ENCODE data around the gene CACNA1I. TPM values are rescaled to one million over a fixed set of nuclear protein-coding genes. Genes with fewer than 3 reads are reported as not detected.

The CACNA1I gene
- total and polyA plus RNA-seq, 2 donors (not counting 3 experiments of a cell fraction or from before 2014, with no cell fraction given): not detected

DNA sequence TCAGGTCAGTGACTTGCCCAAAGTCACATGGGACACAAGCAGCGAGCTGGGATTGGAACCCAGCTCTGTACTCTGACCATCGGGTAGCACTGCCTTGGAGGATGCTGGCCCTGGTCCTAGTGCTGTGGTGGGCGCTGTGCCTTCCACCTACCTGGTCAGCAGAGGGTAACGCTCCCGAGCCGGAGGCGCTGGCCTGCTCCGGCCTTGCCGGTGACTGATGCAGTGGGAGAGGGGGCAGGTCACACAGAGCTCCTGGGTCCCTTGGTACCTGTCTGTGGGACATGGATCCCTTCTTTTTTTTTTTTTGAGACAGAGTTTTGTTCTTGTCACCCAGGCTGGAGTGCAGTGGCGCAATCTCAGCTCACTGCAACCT lies 43.0 kb downstream of the CACNA1I start:
- dilution Hi-C loops (cut with MboI; ENCODE audit: extremely low pct_ligation_motif_present, low sequenced_read_pairs): no loop called here
- no peak overlapping the region for H2AFZ ChIP-seq (ENCODE audit: low read depth, low read length)
- H3K9ac ChIP-seq (replicated peaks; ENCODE audit: extremely low read depth, insufficient read depth, low read length): no peak overlapping the region
- intact Hi-C loops (cut with micrococcal nuclease): no loop called here
- H3K79me2 ChIP-seq (ENCODE audit: control insufficient read depth, insufficient read depth, low read length): no peaks in the 10 kb centered on the region
- no peaks in the 10 kb centered on the region for H3K36me3 ChIP-seq (ENCODE audit: control insufficient read depth in 2 of 2, extremely low read depth in 1 of 2, insufficient read depth in 2 of 2, low read length in 2 of 2)
- peaks cover 0 to 6% of the 10 kb centered on the region in 2 experiments for H3K27me3 ChIP-seq (ENCODE audit: control insufficient read depth in 2 of 2, insufficient read depth in 2 of 2, low read length in 2 of 2)
- H3K27ac ChIP-seq (ENCODE audit: insufficient read depth, low read depth, low read length): no peak overlapping the region
- TF ChIP-seq FOS (IDR thresholded peaks at IDR 0.05; ENCODE audit: borderline replicate concordance, insufficient read depth, low read length) (no peak), MYC (IDR thresholded peaks at IDR 0.05; ENCODE audit: low read depth, low read length) (no peak), JUN (IDR thresholded peaks at IDR 0.05; ENCODE audit: borderline replicate concordance, insufficient read depth, insufficient read length, low read depth) (no peak), POLR2AphosphoS5 (IDR thresholded peaks at IDR 0.05; ENCODE audit: insufficient read depth, low read depth, low read length) (no peak), EZH2 (IDR thresholded peaks at IDR 0.05; ENCODE audit: borderline replicate concordance, low read depth, low read length, severe bottlenecking) (no peak), POLR2A (IDR thresholded peaks at IDR 0.05; ENCODE audit: low read depth, low read length) (no peak), GATA2 (IDR thresholded peaks at IDR 0.05; ENCODE audit: insufficient read depth, insufficient read length, low read depth, low read length) (no peak)
- TF ChIP-seq, protein P1, sequence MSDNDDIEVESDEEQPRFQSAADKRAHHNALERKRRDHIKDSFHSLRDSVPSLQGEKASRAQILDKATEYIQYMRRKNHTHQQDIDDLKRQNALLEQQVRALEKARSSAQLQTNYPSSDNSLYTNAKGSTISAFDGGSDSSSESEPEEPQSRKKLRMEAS (IDR thresholded peaks at IDR 0.05; ENCODE audit: insufficient read depth, insufficient read length): no peak
- TF ChIP-seq, protein P2, sequence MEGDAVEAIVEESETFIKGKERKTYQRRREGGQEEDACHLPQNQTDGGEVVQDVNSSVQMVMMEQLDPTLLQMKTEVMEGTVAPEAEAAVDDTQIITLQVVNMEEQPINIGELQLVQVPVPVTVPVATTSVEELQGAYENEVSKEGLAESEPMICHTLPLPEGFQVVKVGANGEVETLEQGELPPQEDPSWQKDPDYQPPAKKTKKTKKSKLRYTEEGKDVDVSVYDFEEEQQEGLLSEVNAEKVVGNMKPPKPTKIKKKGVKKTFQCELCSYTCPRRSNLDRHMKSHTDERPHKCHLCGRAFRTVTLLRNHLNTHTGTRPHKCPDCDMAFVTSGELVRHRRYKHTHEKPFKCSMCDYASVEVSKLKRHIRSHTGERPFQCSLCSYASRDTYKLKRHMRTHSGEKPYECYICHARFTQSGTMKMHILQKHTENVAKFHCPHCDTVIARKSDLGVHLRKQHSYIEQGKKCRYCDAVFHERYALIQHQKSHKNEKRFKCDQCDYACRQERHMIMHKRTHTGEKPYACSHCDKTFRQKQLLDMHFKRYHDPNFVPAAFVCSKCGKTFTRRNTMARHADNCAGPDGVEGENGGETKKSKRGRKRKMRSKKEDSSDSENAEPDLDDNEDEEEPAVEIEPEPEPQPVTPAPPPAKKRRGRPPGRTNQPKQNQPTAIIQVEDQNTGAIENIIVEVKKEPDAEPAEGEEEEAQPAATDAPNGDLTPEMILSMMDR (IDR thresholded peaks at IDR 0.05; ENCODE audit: extremely low read depth in 1 of 2, insufficient read depth in 1 of 2, low read depth in 1 of 2, low read length in 2 of 2): no peak
- H3K9me3 ChIP-seq (replicated peaks; ENCODE audit: control insufficient read depth, insufficient read depth, low read length): no peaks in the 10 kb centered on the region
- BruUV-seq (replicated peaks): no TSS peak
- ChIA-PET POLR2A (no interaction called here), CTCF (interaction anchor here (1.9 kb wide), 1 partner anchor 9 kb away, joined by 6 read pairs; no protein-coding TSS in a partner anchor)
- H3K4me3 ChIP-seq (replicated peaks in 1 of 3; ENCODE audit: insufficient read depth in 1 of 3, low read depth in 1 of 3, low read length in 3 of 3): no peak overlapping the region
- FAIRE-seq: no peak
- no peaks in the 10 kb centered on the region for H4K20me1 ChIP-seq (replicated peaks; ENCODE audit: control insufficient read depth, extremely low read depth, insufficient read depth, low read length)
- H3K9me1 ChIP-seq (replicated peaks; ENCODE audit: control insufficient read depth, extremely low read depth, insufficient read depth, low read length): no peaks in the 10 kb centered on the region
- no peaks in the 10 kb centered on the region for H3K4me1 ChIP-seq (ENCODE audit: control insufficient read depth, extremely low read depth, insufficient read depth, low read length)
- no peak overlapping the region for H3K4me2 ChIP-seq (ENCODE audit: insufficient read depth, low read length)
- DNase-seq (ENCODE audit: low read depth, low spot score): no peak
